CD8-positive, alpha-beta memory T cell (primary cell): ENCODE results near the gene COA7. TPM values are rescaled to one million over a fixed set of nuclear protein-coding genes. Genes with fewer than 3 reads are reported as not detected.

Experiments used
- CTCF ChIA-PET: fragments of 350-600 bp; sonication (Branson Sonifier 250); formaldehyde crosslinking; loops from one replicate; lab custom pipeline; 2021; ENCODE audit warnings: antibody characterized with exemption; lab: Charles Lee
- POLR2A ChIA-PET: fragments of 350-600 bp; sonication (Branson Sonifier 250); formaldehyde crosslinking; loops from one replicate; lab custom pipeline; 2021; ENCODE audit warnings: antibody characterized with exemption; lab: Charles Lee
- DNase-seq, 5 donors: peaks; one replicate each; pipeline versions ENCODE4 v3.0.0 to v3.0.0-alpha.2; 2020 to 2022; ENCODE audit warnings: mixed read lengths in 1 of 5
- H3K27ac ChIP-seq: one replicate; pipeline ENCODE4 v1.7.0; 2013; ENCODE audit warnings: low read depth, mild to moderate bottlenecking, low read length, moderate library complexity
- H3K27me3 ChIP-seq: 2 replicates; pipeline ENCODE4 v1.7.0; 2013; ENCODE audit warnings: low read length, mild to moderate bottlenecking; ENCODE audit not compliant: insufficient read depth, poor library complexity, severe bottlenecking
- H3K36me3 ChIP-seq: 2 replicates; pipeline ENCODE4 v1.7.0; 2013; ENCODE audit warnings: mild to moderate bottlenecking, low read length, moderate library complexity; ENCODE audit not compliant: insufficient read depth
- H3K4me1 ChIP-seq: 2 replicates; pipeline ENCODE4 v1.7.0; 2013; ENCODE audit warnings: mild to moderate bottlenecking, low read length, moderate library complexity; ENCODE audit not compliant: insufficient read depth
- H3K4me3 ChIP-seq: 2 replicates; pipeline ENCODE4 v1.7.0; 2013; ENCODE audit warnings: mild to moderate bottlenecking, low read length
- H3K9me3 ChIP-seq: 2 replicates; pipeline ENCODE4 v1.7.0; 2013; ENCODE audit warnings: mild to moderate bottlenecking, low read length
- H3K27ac Mint-ChIP-seq, 8 donors: one replicate each; pipeline ENCODE4 v1.8.0; 2020 to 2021; ENCODE audit warnings: mixed read lengths in 8 of 8, mild to moderate bottlenecking in 6 of 8, inconsistent platforms in 3 of 8, moderate library complexity in 3 of 8
- H3K27me3 Mint-ChIP-seq, 2 donors: one replicate each; pipeline ENCODE4 v1.8.0; 2020 to 2021; ENCODE audit warnings: mixed read lengths in 2 of 2, mild to moderate bottlenecking in 1 of 2, moderate library complexity in 1 of 2
- H3K36me3 Mint-ChIP-seq, 3 donors: one replicate each; pipeline ENCODE4 v1.8.0; 2020 to 2021; ENCODE audit warnings: mixed read lengths in 3 of 3, inconsistent platforms in 1 of 3, mild to moderate bottlenecking in 1 of 3
- H3K4me1 Mint-ChIP-seq, 3 donors: one replicate each; pipeline ENCODE4 v1.8.0; 2020 to 2021; ENCODE audit warnings: mixed read lengths in 3 of 3, inconsistent platforms in 1 of 3, mild to moderate bottlenecking in 1 of 3
- H3K4me3 Mint-ChIP-seq, 7 donors: one replicate each; pipeline ENCODE4 v1.8.0; 2020 to 2021; ENCODE audit warnings: mixed read lengths in 7 of 7, mild to moderate bottlenecking in 6 of 7, moderate library complexity in 4 of 7, inconsistent platforms in 2 of 7
- H3K9me3 Mint-ChIP-seq, 5 donors: one replicate each; pipeline ENCODE4 v1.8.0; 2020 to 2022; ENCODE audit warnings: mixed read lengths in 5 of 5, mild to moderate bottlenecking in 3 of 5, moderate library complexity in 2 of 5, inconsistent platforms in 1 of 5
- polyA plus RNA-seq: library from polyadenylated mRNA; unstranded; fragments of 300-500 nt; fragmentation: Illumina TruSeq; gene quantifications from one replicate; pipeline ENCODE4 v1.2.3, GENCODE V29; 2021
- total RNA-seq, 2 experiments: library from RNA; stranded (reverse); gene quantifications; one replicate each; pipeline ENCODE4 v1.2.3, GENCODE V29; 2021

The COA7 gene
- total and polyA plus RNA-seq, 3 experiments from 2014 or later = 3.2 to 41.2 (median 39.8) TPM

GRCh38 chr1:52667290-52667689 is 30.9 kb downstream of the COA7 start:
- POLR2A ChIA-PET = no interaction called here
- Histone ChIP-seq H3K4me1 (no peaks in the 10 kb centered on the region), H3K27ac (no peak overlapping the region), H3K27me3 (no peaks in the 10 kb centered on the region), H3K9me3 (no peaks in the 10 kb centered on the region), H3K4me3 (no peak overlapping the region), H3K36me3 (peaks cover 8% of the 10 kb centered on the region)
- Mint-ChIP-seq H3K27me3 (peaks cover 0 to 1% of the 10 kb centered on the region in 2 donors), H3K27ac (peak overlapping the region in 3 of 8 donors; percentile 12 to 47 (median 27)), H3K4me3 (no peak overlapping the region), H3K36me3 (peaks cover 0 to 44% (median 10%) of the 10 kb centered on the region in 3 donors), H3K9me3 (no peaks in the 10 kb centered on the region), H3K4me1 (peaks cover 3 to 18% (median 15%) of the 10 kb centered on the region in 3 donors)
- CTCF ChIA-PET = interaction anchor here (0.8 to 2.0 kb wide), 6 partner anchors 29 to 263 kb away, joined by 3 to 5 read pairs (median 3); partner anchors contain the start of genes ORC1 and PRPF38A
- DNase-seq = no peak

GRCh38 chr1:52665006-52665941 is 32.9 kb downstream of the COA7 start:
- no peaks in the 10 kb centered on the region for H3K9me3 Mint-ChIP-seq
- H3K4me1 ChIP-seq = no peaks in the 10 kb centered on the region
- peak overlapping the region in 6 of 8 donors; percentile 28 to 75 (median 39) for H3K27ac Mint-ChIP-seq
- H3K27me3 ChIP-seq = no peaks in the 10 kb centered on the region
- peaks cover 0 to 1% of the 10 kb centered on the region in 2 donors for H3K27me3 Mint-ChIP-seq
- ChIA-PET POLR2A (interaction anchor here (0.6 to 1.5 kb wide), 2 partner anchors 28 to 153 kb away, joined by 3 to 5 read pairs; no protein-coding TSS in a partner anchor), CTCF (interaction anchor here (1.6 to 2.0 kb wide), 4 partner anchors 33 to 112 kb away, joined by 3 to 5 read pairs (median 4); partner anchors contain the start of gene TUT4)
- H3K4me1 Mint-ChIP-seq = peaks cover 3 to 18% (median 15%) of the 10 kb centered on the region in 3 donors
- no peak overlapping the region for H3K4me3 Mint-ChIP-seq
- H3K4me3 ChIP-seq = no peak overlapping the region
- H3K36me3 Mint-ChIP-seq = peaks cover 0 to 39% (median 8%) of the 10 kb centered on the region in 3 donors
- DNase-seq = no peak
- no peak overlapping the region for H3K27ac ChIP-seq
- H3K9me3 ChIP-seq = no peaks in the 10 kb centered on the region
- peaks cover 12% of the 10 kb centered on the region for H3K36me3 ChIP-seq

GRCh38 chr1:52663716-52664115 is 34.4 kb downstream of the COA7 start:
- Histone ChIP-seq H3K27me3 (no peaks in the 10 kb centered on the region), H3K4me3 (no peak overlapping the region), H3K9me3 (no peaks in the 10 kb centered on the region), H3K36me3 (peaks cover 13% of the 10 kb centered on the region), H3K4me1 (no peaks in the 10 kb centered on the region), H3K27ac (no peak overlapping the region)
- CTCF ChIA-PET = no interaction called here
- peaks cover 3 to 21% (median 18%) of the 10 kb centered on the region in 3 donors for H3K4me1 Mint-ChIP-seq
- POLR2A ChIA-PET = interaction anchor here (0.7 kb wide), 1 partner anchor 112 kb away, joined by 3 read pairs; no protein-coding TSS in a partner anchor
- no peak for DNase-seq
- no peak overlapping the region for H3K4me3 Mint-ChIP-seq
- no peaks in the 10 kb centered on the region for H3K9me3 Mint-ChIP-seq
- H3K27me3 Mint-ChIP-seq = no peaks in the 10 kb centered on the region
- H3K36me3 Mint-ChIP-seq = peaks cover 0 to 42% (median 4%) of the 10 kb centered on the region in 3 donors
- peak overlapping the region in 1 of 8 donors; percentile 20 for H3K27ac Mint-ChIP-seq

GRCh38 chr1:52662645-52663313 is 35.4 kb downstream of the COA7 start:
- Mint-ChIP-seq H3K36me3 (peaks cover 0 to 35% (median 2%) of the 10 kb centered on the region in 3 donors), H3K27ac (peak overlapping the region in 4 of 8 donors; percentile 37 to 92 (median 63)), H3K4me1 (peaks cover 5 to 24% (median 18%) of the 10 kb centered on the region in 3 donors), H3K4me3 (no peak overlapping the region), H3K9me3 (no peaks in the 10 kb centered on the region), H3K27me3 (no peaks in the 10 kb centered on the region)
- Histone ChIP-seq H3K36me3 (peaks cover 9% of the 10 kb centered on the region), H3K27me3 (no peaks in the 10 kb centered on the region), H3K9me3 (no peaks in the 10 kb centered on the region), H3K4me3 (no peak overlapping the region), H3K27ac (no peak overlapping the region), H3K4me1 (no peaks in the 10 kb centered on the region)
- DNase-seq = no peak
- ChIA-PET POLR2A (interaction anchor here (0.7 kb wide), 1 partner anchor 111 kb away, joined by 3 read pairs; no protein-coding TSS in a partner anchor), CTCF (no interaction called here)

GRCh38 chr1:52660807-52661206 is 37.3 kb downstream of the COA7 start:
- POLR2A ChIA-PET = no interaction called here
- Mint-ChIP-seq H3K36me3 (peaks cover 0 to 45% (median 4%) of the 10 kb centered on the region in 3 donors), H3K9me3 (no peaks in the 10 kb centered on the region), H3K27me3 (no peaks in the 10 kb centered on the region), H3K27ac (peak overlapping the region in 6 of 8 donors; percentile 2 to 83 (median 8)), H3K4me1 (peaks cover 5 to 26% (median 17%) of the 10 kb centered on the region in 3 donors), H3K4me3 (no peak overlapping the region)
- Histone ChIP-seq H3K36me3 (peaks cover 10% of the 10 kb centered on the region), H3K27ac (no peak overlapping the region), H3K4me3 (no peak overlapping the region), H3K27me3 (no peaks in the 10 kb centered on the region), H3K4me1 (no peaks in the 10 kb centered on the region), H3K9me3 (no peaks in the 10 kb centered on the region)
- CTCF ChIA-PET = no interaction called here
- no peak for DNase-seq

GRCh38 chr1:52659851-52660596 is 38.1 kb downstream of the COA7 start:
- Histone ChIP-seq H3K27ac (no peak overlapping the region), H3K9me3 (no peaks in the 10 kb centered on the region), H3K4me3 (no peak overlapping the region), H3K4me1 (no peaks in the 10 kb centered on the region), H3K27me3 (no peaks in the 10 kb centered on the region), H3K36me3 (peaks cover 10% of the 10 kb centered on the region)
- peak overlapping the region in 6 of 8 donors; percentile 28 to 85 (median 63) for H3K27ac Mint-ChIP-seq
- POLR2A ChIA-PET = no interaction called here
- no peaks in the 10 kb centered on the region for H3K27me3 Mint-ChIP-seq
- DNase-seq = no peak
- H3K9me3 Mint-ChIP-seq = no peaks in the 10 kb centered on the region
- peaks cover 7 to 22% (median 15%) of the 10 kb centered on the region in 3 donors for H3K4me1 Mint-ChIP-seq
- peaks cover 0 to 49% (median 6%) of the 10 kb centered on the region in 3 donors for H3K36me3 Mint-ChIP-seq
- CTCF ChIA-PET = no interaction called here
- no peak overlapping the region for H3K4me3 Mint-ChIP-seq

- Mint-ChIP-seq H3K4me3 (no peak overlapping the region), H3K4me1 (peaks cover 9 to 21% (median 18%) of the 10 kb centered on the region in 3 donors), H3K9me3 (no peaks in the 10 kb centered on the region), H3K36me3 (peaks cover 0 to 52% (median 6%) of the 10 kb centered on the region in 3 donors), H3K27ac (peak overlapping the region in 5 of 8 donors; percentile 47 to 85 (median 76)), H3K27me3 (no peaks in the 10 kb centered on the region)
- Histone ChIP-seq H3K27me3 (no peaks in the 10 kb centered on the region), H3K4me1 (no peaks in the 10 kb centered on the region), H3K36me3 (peaks cover 10% of the 10 kb centered on the region), H3K9me3 (no peaks in the 10 kb centered on the region), H3K4me3 (no peak overlapping the region), H3K27ac (no peak overlapping the region)
- no peak for DNase-seq
- ChIA-PET POLR2A (no interaction called here), CTCF (no interaction called here)
These were observed 38.8 kb downstream of the COA7 start for GRCh38 chr1:52659356-52659755.
